ENCODE results near the gene S100A1.

- TF ChIP-seq POLR2AphosphoS5 (IDR thresholded peaks at IDR 0.05; ENCODE audit: low read depth, low read length) (no peak), POLR2A (IDR thresholded peaks at IDR 0.05; ENCODE audit: low read depth, low read length) (no peak)
These were observed 1.1 kb downstream of the S100A1 start for GRCh38 chr1:153629343-153629665.
